ENCODE data around the gene KIF23.

GRCh38 chr15:69367236-69367635 lies 46.9 kb upstream of the KIF23 start:
- TF ChIP-seq USF1 (IDR thresholded peaks at IDR 0.05), result no peak
- TF ChIP-seq MAX (IDR thresholded peaks at IDR 0.05), result no peak
- no peak for TF ChIP-seq TAF1 (IDR thresholded peaks at IDR 0.05; ENCODE audit: low read depth)
- no peak for TF ChIP-seq FOXM1 (IDR thresholded peaks at IDR 0.05; ENCODE audit: borderline replicate concordance, low read depth)
- TF ChIP-seq TEAD4 (IDR thresholded peaks at IDR 0.05), result no peak

All from Ishikawa (cell line).